HG03575 (cell line): ENCODE results near the gene NEU4.
"Not testable (repeated sequence)": the region's sequence is repeated elsewhere in the genome, so short reads cannot be mapped to it uniquely, and the experiment has no call there.

Experiments
- ATAC-seq: cut with Tn5 transposase; IDR thresholded peaks from one replicate; pipeline ENCODE4 v1.9.1; 2021; ENCODE audit not compliant: unreplicated experiment, insufficient number of reproducible peaks, low FRiP score; ENCODE audit errors: extremely low read depth

Gene NEU4

GRCh38 chr2:241810307-241811200 is 1.6 kb downstream of the NEU4 start:
- no peak for ATAC-seq

- ATAC-seq, result no peak
Measured at GRCh38 chr2:241811201-241811951, 2.4 kb downstream of the NEU4 start.

- ATAC-seq, result no peak
Measured at GRCh38 chr2:241811952-241812729, 3.1 kb downstream of the NEU4 start.

GRCh38 chr2:241812730-241813643 is 4.0 kb downstream of the NEU4 start:
- no peak for ATAC-seq

- ATAC-seq, result no peak
Measured at GRCh38 chr2:241813644-241814392, 4.8 kb downstream of the NEU4 start.

- no peak for ATAC-seq
Measured at GRCh38 chr2:241814393-241814642, 5.3 kb downstream of the NEU4 start.

- no peak for ATAC-seq
Measured at GRCh38 chr2:241814643-241815476, 5.9 kb downstream of the NEU4 start.

GRCh38 chr2:241815477-241816430 is 6.8 kb downstream of the NEU4 start:
- no peak for ATAC-seq

GRCh38 chr2:241816431-241817121 is 7.6 kb downstream of the NEU4 start:
- ATAC-seq, result no peak

GRCh38 chr2:241817126-241817820 is 8.3 kb downstream of the NEU4 start:
- ATAC-seq, result no peak

GRCh38 chr2:241817821-241818215 is 8.8 kb downstream of the NEU4 start:
- ATAC-seq, result not testable (repeated sequence)

GRCh38 chr2:241818229-241818942 is 9.4 kb downstream of the NEU4 start:
- ATAC-seq, result no peak

GRCh38 chr2:241818943-241819270 is 9.9 kb downstream of the NEU4 start:
- ATAC-seq, result no peak

- ATAC-seq, result not testable (repeated sequence)
Measured at GRCh38 chr2:241819947-241820624, 11.1 kb downstream of the NEU4 start.
